IPS DF 4.7 (cell line): ENCODE results near the gene CAMK1D.
"Not testable (repeated sequence)": the region's sequence is repeated elsewhere in the genome, so short reads cannot be mapped to it uniquely, and the experiment has no call there.

Experiments
- DNase-seq: peaks from one replicate; pipeline ENCODE4 v3.0.0-alpha.2; 2013; ENCODE audit warnings: low spot score; ENCODE audit errors: extremely low read depth

Gene CAMK1D

DNA sequence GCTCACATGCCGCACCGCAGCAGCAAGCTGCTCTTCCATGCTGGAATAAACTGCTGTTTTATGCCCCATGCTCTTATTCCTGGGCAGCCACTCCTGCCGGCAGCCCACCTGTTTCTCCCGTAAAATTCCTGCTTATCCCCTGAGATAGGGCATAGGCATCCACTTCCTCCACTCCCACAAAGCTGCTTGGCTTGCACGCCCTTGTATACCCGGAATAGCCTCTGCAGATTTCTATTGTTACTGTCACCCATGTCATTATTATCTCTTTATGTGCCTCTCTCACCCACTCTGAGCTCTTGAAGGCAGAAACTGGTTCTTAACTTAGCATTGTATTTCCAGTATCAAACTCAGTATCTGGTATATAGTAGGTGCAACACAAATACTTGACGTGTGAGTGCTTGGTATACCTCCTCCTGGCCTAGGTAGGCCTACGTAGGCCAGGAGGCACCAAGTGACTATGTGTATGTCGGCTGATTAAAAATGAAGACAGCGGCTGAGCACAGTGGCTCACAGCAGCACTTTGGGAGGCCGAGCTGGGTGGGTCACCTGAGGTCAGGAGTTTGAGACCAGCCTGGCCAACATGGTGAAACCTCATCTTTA lies 458.8 kb downstream of the CAMK1D start:
- DNase-seq: no peak

DNA sequence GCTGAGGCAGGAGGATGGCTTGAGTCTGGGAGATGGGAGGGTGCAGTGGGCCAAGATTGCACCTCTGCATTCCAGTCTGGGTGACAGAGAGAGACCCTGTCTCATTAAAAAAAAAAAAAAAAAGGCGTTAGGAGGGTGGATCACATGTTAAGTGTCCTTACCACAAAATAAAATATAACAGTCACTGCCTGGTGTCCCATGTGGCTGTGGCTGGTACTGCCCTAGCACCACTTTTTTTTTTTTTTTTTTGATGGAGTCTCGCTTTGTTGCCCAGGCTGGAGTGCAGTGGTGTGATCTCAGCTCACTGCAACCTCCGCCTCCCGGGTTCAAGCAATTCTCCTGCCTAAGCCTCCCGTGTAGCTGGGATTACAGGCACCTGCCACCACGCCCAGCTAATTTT lies 460.7 kb downstream of the CAMK1D start:
- DNase-seq: not testable (repeated sequence)

DNA sequence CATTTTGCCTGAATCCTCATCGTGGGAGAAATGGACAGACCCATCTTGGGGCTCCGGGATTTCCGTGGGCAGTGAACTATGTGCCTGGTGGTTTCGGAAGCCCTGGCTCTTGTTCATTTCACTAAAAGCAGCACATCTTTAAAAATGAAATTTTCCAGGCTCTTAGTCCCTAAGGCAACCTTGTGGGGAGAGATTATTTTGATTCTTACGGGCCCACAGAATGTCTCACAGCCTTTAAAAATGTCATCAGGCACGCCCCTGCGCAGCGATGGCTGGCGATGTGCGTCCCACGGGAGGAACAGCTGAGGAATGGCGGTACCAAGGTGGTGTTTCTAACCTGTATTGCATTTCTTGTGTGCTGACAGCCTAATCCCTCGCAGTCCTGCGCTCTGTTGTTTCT lies 462.5 kb downstream of the CAMK1D start:
- DNase-seq: no peak

DNA sequence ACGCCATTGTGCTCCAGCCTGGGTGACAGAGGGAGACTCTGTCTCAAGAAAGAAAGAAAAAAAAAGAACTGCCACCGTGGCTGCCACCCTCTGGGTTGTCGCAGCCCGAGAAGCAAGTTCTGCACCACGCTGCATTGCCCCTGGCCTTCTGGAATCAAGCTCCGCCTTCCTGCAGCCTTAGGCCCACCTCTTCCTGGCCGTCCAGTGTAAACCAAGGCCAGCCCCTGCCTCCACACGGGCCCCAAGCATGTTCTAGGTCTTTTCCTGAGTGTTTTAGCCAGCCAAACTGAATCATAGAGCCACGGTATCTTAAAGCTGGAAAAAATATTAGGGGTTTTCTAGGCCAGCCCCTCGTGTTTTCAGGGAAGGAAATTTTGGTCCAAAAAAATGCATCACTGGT lies 463.2 kb downstream of the CAMK1D start:
- no peak for DNase-seq

DNA sequence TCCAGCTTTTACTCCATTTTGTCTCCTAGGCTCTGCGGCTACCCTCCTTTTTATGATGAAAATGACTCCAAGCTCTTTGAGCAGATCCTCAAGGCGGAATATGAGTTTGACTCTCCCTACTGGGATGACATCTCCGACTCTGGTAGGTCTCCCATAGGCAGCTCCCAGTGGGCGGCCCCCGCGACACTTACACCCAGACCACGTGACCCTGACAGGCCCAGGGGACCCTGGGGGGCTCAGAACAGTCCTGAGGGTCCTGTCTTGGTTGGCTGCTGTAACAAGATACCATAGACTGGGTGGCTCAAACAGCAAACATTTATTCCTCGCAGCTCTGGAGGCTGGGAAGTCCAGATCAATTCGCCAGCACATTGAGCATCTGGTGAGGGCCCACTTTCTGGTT lies 464.8 kb downstream of the CAMK1D start:
- DNase-seq: no peak

DNA sequence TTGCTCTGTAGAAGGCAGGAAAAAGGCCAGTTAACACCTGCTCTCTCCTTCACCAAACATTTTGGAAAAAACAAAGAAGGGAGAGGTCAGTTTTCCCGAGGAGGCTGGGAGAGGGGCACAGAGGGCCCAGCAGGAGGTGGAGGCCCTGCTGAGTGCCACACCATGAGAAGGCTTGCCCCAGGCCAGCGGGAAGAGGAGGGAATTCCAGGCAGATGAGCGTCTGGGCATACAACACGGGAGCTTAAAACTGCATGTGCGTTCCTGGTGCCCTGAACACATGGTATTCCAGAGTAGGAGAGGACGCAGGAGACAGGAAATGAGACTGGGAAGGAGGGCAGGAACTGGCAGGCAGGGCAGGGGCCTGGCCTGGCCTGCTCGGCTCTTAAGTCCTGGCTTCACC lies 469.7 kb downstream of the CAMK1D start:
- DNase-seq: no peak

DNA sequence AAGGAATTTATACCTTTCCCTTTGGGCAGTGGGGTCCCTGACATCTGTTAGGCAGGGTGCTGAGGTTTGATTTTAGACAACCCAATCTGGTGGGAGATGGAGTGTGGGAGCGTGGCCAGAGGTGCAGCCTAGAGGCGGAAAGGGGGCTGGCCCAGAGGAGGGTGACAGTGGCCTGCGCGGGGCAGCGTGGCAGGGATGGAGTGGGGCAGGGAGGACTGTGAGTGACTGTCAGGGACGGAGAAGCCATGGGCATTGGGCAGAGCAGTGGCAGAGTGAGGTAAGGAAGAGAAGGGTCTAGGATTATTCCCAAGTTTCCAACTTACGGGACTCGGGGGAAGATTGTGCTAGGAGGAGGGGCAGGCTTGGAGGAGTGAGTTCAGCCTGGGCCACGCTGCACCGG lies 470.3 kb downstream of the CAMK1D start:
- no peak for DNase-seq

DNA sequence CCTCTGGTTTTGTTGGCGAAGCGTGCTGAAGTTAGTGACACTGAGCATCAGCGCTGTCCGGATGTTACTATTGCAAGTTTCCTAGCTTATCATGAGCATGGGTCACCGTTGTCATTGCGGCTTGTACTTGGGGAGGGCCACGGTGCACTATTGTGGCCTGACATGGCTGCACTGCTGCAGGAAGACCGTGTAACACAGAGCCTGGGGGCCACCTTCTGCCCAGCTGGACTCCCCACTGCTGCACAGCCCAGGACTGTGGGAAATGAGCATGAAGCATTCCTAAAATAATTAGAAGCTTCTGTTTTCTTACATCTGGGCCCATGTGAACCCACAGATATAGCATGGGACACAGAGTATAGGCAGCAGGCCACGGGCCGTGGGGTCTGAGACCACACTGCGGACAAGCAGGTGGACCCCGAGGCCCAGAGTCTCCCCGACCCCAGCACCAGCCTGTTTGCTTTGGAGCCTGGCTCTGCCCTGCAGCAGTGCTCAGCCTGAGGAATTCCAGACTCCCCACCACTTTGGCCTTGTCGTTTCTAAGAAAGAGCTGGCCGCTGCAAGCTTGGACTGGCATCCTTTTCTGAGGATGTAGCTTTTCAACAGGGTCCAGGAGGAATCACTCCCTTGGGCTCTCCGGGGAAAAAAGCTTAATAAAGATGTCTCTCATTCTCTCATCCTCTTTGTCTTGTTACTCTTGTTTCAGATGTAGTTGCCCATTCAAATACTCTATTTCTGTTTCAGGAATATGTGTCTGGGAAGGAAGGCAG lies 473.0 kb downstream of the CAMK1D start:
- DNase-seq: no peak

DNA sequence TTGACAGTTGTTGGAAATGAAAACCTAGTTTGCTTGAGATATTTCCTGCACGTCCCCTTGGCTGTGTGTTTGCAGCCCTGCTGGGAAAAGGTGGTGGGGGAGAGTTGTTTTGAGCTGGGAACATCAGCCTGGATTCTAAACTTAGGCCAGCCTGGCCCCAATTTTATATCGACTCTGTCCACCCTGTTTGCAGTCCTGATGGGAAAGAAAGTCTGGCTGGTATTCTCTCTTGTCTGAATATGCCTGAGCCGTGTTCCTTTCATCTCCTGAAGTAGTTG lies 473.5 kb downstream of the CAMK1D start:
- DNase-seq: no peak

DNA sequence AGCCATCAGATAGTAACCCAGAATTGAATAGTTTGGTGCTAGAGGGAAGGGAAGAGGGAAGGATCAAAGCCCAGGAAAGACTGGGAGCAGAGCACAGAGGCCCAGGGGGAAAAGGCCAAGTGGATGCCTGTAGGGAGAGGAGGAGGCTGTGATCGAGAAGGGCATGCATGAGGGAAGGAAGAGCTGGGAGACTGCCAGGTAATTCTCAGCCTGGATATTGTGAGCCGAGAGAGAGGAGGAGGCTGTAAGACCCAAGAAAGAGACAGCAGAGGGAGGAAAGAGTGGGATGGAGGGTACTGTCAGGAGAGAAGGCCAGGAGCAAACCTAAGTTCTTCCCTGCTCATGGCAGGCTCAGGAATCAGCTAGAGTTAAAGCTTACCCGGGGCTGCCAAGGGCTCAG lies 474.0 kb downstream of the CAMK1D start:
- no peak for DNase-seq

DNA sequence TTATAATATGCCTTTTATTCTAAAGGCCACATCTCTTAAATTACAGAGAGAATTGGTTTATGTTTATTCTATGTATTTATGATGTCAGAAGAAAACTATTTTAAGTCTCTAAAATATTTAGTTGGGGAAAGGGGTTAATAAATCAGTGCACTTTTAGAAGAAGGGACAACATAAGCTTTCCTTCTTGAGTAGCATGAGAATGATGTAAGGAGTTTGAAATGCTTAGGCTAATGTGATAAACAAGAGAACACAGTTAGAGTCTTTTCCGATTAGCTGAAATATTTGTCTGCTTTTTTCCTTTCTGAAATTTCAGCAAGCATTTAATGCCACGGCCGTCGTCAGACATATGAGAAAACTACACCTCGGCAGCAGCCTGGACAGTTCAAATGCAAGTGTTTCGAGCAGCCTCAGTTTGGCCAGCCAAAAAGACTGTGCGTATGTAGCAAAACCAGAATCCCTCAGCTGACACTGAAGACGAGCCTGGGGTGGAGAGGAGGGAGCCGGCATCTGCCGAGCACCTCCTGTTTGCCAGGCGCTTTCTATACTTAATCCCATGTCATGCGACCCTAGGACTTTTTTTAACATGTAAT lies 476.0 kb downstream of the CAMK1D start:
- no peak for DNase-seq

DNA sequence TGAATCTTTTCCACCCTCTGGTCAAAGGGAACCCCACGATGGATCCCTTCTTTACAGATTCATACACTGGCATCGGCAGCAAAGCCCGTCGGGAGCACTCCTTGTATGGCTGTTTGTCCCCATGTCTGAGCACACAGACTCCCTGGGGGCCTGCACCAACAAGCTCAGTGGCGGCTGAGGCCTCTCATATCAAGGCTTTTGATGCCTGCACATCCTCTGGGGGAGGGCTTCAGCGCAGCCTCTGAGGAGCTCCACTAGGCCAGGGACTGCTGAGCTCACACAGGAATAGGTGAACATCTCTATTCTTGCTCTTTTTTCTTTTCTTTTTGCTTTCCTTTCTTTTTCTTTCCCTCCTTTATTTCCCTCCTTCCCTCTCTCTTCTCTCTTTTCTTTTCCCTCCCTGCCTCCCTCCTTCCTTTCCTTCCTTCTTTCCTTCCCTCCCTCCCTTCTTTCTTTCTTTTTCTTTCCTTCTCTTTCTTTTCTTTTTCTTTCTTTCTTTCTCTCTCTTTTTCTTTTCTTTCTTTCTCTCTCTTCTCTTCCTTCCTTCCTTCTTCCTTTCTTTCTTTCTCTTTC lies 477.5 kb downstream of the CAMK1D start:
- no peak for DNase-seq

DNA sequence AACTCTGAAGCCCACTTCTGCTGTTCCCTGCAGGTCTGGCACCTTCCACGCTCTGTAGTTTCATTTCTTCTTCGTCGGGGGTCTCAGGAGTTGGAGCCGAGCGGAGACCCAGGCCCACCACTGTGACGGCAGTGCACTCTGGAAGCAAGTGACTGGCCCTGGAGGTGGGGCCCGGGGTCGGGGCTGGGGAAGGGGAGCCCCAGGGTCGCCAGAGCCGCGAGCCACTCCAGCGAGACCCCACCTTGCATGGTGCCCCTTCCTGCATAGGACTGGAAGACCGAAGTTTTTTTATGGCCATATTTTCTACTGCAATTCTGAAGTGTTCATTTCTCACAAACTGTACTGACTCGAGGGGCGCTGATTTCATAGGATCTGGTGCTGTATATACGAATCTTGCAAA lies 479.4 kb downstream of the CAMK1D start:
- no peak for DNase-seq

DNA sequence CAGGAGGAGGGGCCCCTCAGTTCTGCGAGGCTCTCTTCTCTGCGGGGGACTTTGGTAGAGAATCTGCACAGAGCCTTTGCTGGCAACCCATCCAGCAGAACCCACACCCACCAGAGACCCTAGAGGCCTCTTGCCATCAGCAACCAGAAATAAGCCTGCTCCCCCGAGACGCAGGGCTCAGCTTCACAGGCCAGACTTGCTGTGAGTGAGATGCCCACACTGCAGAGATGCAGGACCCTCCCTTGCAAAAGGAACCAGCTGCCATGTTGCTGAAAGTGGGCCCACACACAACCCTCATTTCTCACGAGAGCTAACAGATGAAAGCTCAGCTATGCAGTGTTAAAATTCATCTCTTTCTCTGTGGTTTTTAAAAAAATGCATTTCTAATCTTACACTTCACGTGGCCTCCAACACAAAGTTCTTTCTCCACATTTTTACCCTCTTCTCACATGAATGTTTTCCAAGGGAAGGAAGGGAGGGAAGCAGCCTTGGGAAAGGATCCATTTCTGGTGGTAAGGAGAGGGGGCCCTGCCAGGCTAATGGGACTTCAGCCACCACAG lies 480.6 kb downstream of the CAMK1D start:
- no peak for DNase-seq

DNA sequence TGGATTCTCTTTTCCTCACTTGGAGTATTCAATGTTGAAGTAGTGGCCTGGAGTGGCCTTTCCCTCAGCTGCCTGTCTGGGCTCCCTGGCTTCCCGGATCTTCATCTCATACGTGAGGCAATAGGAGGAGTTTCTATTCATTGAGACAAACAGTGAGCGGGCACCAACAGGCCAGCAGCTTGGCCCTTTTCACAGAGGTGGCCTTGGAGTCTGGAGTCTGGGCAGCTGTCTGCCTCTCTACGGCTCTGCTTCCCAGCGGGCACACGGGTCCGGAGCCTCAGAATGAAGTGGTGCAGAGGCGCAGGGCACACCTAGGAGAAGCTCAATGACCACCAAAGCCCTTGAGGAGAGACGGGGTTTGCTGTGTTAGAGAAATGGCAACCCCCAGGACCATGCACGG lies 482.7 kb downstream of the CAMK1D start:
- DNase-seq: no peak

DNA sequence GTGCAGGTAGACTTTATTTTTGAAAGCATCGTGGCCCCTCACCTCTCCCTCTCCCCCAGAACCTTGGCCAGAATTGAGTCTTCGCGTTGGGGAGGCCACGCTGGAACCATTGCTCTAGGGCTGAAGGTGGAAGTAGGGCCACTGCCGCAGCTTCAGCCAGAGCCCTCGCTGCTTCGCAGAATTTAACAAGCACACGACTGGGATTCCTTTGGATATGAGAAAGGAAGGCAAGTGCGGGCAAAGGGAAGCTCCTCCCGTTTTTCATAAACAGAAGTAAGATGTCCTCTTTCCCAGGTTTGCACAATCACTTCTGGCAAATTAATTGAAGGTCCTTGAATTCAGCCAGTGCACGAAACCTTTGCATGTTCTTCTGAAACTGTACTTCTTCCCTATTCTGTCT lies 484.1 kb downstream of the CAMK1D start:
- DNase-seq: no peak

DNA sequence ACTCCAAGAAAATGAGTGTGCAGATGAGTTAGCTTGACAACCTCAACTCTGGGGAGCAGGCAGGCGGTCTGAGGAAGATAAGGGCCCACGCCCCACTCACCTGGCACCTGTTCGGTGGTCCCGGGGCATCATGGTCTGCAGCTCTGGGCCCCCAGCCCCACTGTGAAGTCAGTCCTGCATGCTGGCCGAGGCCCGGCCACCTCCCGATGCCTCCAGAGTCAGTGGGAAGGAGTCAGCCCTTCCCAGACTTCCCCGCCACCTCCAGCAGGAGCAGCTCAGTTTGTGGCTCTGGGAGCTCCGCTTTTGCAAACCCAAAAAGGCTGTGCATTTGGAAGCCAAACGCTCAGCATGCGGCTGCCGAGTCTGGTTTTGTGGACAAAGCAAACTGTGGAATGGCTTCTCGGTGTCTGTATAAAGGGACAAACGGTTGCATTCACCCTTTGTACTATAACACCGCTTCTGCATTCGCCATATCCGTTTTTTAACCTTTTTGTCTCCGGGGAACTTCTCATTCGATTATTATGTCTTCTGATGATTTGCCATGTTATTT lies 484.8 kb downstream of the CAMK1D start:
- DNase-seq: no peak

DNA sequence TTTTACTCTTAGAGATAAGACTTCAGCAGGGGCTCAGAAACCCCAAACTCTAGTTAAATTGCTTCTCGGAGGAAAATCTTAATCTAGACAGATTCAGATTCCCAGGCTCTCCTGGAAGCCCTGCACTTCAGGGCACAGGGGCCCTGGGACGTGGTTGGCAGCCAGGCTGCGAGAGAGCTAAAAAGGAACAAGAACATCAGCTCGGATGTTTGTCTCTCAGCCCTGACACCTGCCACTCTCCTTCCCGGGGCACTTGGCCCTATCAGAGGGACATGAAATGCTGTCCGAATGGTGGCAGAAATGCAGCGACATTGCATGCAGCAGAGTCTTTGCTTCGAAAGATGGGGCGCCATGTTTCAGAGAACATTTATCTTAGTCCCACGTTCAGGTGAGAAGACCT lies 485.4 kb downstream of the CAMK1D start:
- DNase-seq: no peak

DNA sequence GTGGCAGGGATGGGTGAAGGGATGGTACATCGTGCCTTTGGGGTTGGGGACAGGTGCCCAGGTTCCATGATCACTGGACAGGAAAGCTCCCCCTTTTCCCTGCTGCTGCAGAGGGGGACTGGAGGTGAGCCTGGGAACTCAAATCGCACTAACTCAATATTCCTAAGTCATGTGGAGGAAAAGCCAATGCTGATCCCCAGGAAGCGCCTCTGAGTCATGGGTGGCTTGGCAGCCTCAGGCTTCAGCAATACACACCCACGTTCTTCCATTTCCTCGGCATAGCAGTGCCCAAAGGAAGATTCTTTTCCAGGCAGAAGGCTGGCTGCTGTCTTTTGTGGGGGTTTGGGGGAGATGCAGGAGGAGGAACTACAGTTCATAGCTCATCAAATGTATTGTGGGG lies 486.4 kb downstream of the CAMK1D start:
- DNase-seq: no peak

DNA sequence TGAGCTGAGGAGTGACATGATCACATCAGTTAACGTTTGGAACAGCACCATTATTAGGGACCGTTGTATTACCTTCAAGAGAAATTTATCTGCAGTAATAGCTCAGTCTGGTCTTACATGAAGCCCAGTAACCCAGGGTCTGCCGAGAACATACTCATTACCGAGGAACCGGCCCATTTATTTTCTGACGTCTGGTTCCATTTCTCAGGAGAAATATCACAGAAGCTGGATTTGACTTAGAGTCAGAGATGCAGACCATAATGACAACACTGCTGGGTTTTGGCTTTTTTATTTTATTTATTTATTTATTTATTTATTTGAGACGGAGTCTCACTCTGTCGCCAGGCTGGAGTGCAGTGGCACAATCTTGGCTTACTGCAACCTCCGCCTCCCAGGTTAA lies 489.0 kb downstream of the CAMK1D start:
- DNase-seq: no peak

DNA sequence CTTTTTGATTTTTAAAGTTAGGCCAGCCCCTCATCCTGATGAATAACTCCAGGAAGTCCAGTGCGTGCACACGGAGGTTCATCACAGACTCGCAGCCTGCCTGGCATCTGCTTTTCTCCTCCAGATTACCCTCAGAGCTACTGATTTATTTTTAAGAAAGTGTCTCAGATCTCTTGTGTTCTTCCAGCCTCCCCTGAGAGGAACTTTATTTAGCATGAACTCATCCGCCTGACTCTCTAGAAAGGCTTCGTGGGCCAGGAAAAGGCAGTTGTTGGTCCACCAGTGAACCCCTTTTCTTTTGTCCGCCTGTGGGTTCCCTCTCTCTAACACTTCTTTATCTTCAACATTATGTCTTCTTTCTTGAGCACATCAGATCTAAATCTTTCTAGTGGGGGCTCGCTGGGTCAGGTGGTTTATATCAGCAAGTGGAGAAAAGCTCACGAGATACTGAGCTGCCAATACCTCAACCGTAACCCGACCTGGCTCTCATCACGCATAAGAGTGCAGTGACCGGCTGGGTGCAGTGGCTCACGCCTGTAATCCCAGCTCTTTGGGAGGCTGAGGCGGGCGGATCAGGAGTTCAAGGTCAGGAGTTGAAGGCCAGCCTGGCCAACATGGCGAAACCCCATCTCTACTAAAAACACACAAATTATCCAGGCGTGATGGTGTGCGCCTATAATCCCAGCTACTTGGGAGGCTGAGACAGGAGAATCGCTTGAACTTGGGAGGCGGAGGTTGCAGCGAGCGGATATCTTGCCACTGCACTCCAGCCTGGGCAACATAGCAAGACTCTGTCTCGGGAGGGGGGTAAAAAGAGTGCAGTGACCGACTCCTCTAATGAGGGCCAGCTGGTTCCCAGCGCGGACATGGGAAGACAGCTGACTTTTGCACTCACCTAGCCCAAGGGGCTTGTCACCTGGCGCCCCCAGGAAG lies 489.9 kb downstream of the CAMK1D start:
- no peak for DNase-seq
